Stimulated activated CD8-positive, alpha-beta memory T cell treated with anti-CD3 and anti-CD28 coated beads, Interleukin-2, amount 100 ng/mL, for 1 hour (primary cell): ENCODE measurements around the gene GPR162.

Experiments used
- DNase-seq, 2 donors: peaks; one replicate each; pipeline ENCODE4 v3.0.0-alpha.2; 2020; ENCODE audit warnings: low read depth in 2 of 2

GPR162 gene

GRCh38 chr12:6834873-6835272 lies 13.3 kb downstream of the GPR162 start:
- no peak for DNase-seq

GRCh38 chr12:6836851-6837250 lies 15.2 kb downstream of the GPR162 start:
- DNase-seq, result no peak

GRCh38 chr12:6837370-6838060 lies 15.9 kb downstream of the GPR162 start:
- DNase-seq, result no peak

GRCh38 chr12:6838854-6839253 lies 17.2 kb downstream of the GPR162 start:
- no peak for DNase-seq

- DNase-seq, result no peak
Observed at GRCh38 chr12:6839482-6840201, 18.0 kb downstream of the GPR162 start.

- DNase-seq, result no peak
Observed at GRCh38 chr12:6840330-6840729, 18.7 kb downstream of the GPR162 start.

GRCh38 chr12:6840761-6841515 lies 19.3 kb downstream of the GPR162 start, which contains the start of gene GNB3:
Gene GNB3, plus strand, starts transcription at chr12:6840925. Its CDS starts 363 bp downstream, at chr12:6841288.
- DNase-seq, result no peak

- no peak for DNase-seq
Observed at GRCh38 chr12:6842075-6842474, 20.5 kb downstream of the GPR162 start.

GRCh38 chr12:6843118-6843902 lies 21.7 kb downstream of the GPR162 start:
- DNase-seq, result no peak

- no peak for DNase-seq
Observed at GRCh38 chr12:6845395-6845794, 23.8 kb downstream of the GPR162 start.

GRCh38 chr12:6846316-6846869 lies 24.8 kb downstream of the GPR162 start:
- DNase-seq, result no peak

- no peak for DNase-seq
Observed at GRCh38 chr12:6847676-6848075, 26.1 kb downstream of the GPR162 start.

- no peak for DNase-seq
Observed at GRCh38 chr12:6849427-6849826, 27.8 kb downstream of the GPR162 start.

- no peak for DNase-seq
Observed at GRCh38 chr12:6849976-6850560, 28.4 kb downstream of the GPR162 start.

- DNase-seq, result no peak
Observed at GRCh38 chr12:6850796-6851152, 29.2 kb downstream of the GPR162 start.

GRCh38 chr12:6851153-6851920 lies 29.7 kb downstream of the GPR162 start, which contains the start of gene CDCA3:
Gene CDCA3, minus strand, starts transcription at chr12:6851286. Its CDS starts 334 bp downstream, at chr12:6850952.
- DNase-seq, result peak; percentile 75 to 82

- DNase-seq, result peak; percentile 94 to 96
Observed at GRCh38 chr12:6851921-6852650, 30.5 kb downstream of the GPR162 start, which contains the start of gene USP5. Gene USP5, plus strand, starts transcription at chr12:6852150. Its CDS starts 30 bp downstream, at chr12:6852180.

- no peak for DNase-seq
Observed at GRCh38 chr12:6852651-6853354, 31.2 kb downstream of the GPR162 start.

GRCh38 chr12:6853626-6854025 lies 32.0 kb downstream of the GPR162 start:
- no peak for DNase-seq
